Measurements from ENCODE around the gene SMYD2. TPM values are rescaled to one million over a fixed set of nuclear protein-coding genes. Genes with fewer than 3 reads are reported as not detected.
A peak's percentile ranks its signal among the peaks of the same experiment; 100 is the strongest.

The SMYD2 gene
- total RNA-seq, 2 experiments from 2014 or later, result 38.2 to 40.1 TPM

GRCh38 chr1:214289574-214290272 lies 8.8 kb downstream of the SMYD2 start:
- peaks cover 19% of the 10 kb centered on the region for H3K36me3 Mint-ChIP-seq (ENCODE audit: low read depth)
- peaks cover 36% of the 10 kb centered on the region for H3K4me1 Mint-ChIP-seq
- no peaks in the 10 kb centered on the region for H3K9me3 Mint-ChIP-seq (ENCODE audit: low read depth)
- H3K27ac Mint-ChIP-seq, result no peak overlapping the region
- no peak overlapping the region for H3K4me3 Mint-ChIP-seq
- intact Hi-C loops (cut with DNase I, micrococcal nuclease), result no loop called here
- ChIA-PET POLR2A (no interaction called here), CTCF (interaction anchor here (0.8 kb wide), 1 partner anchor 22 kb away, joined by 4 read pairs; no protein-coding TSS in a partner anchor)
- ATAC-seq, result no peak
- H3K27me3 Mint-ChIP-seq, result no peaks in the 10 kb centered on the region
- DNase-seq, result no peak

GRCh38 chr1:214290424-214291037 lies 9.6 kb downstream of the SMYD2 start:
- no peaks in the 10 kb centered on the region for H3K9me3 Mint-ChIP-seq (ENCODE audit: low read depth)
- H3K36me3 Mint-ChIP-seq (ENCODE audit: low read depth), result peaks cover 19% of the 10 kb centered on the region
- ATAC-seq (peak; percentile 33), DNase-seq (no peak)
- no peak overlapping the region for H3K4me3 Mint-ChIP-seq
- peaks cover 35% of the 10 kb centered on the region for H3K4me1 Mint-ChIP-seq
- H3K27ac Mint-ChIP-seq, result no peak overlapping the region
- intact Hi-C loops (cut with DNase I, micrococcal nuclease), result no loop called here
- ChIA-PET POLR2A (no interaction called here), CTCF (interaction anchor here (0.8 to 1.3 kb wide), 2 partner anchors 23 to 41 kb away, joined by 4 read pairs; no protein-coding TSS in a partner anchor)
- H3K27me3 Mint-ChIP-seq, result no peaks in the 10 kb centered on the region

- Mint-ChIP-seq H3K27me3 (no peaks in the 10 kb centered on the region), H3K4me3 (no peak overlapping the region), H3K36me3 (ENCODE audit: low read depth) (peaks cover 20% of the 10 kb centered on the region), H3K9me3 (ENCODE audit: low read depth) (no peaks in the 10 kb centered on the region), H3K4me1 (peaks cover 43% of the 10 kb centered on the region), H3K27ac (no peak overlapping the region)
- ATAC-seq, result no peak
- intact Hi-C loops (cut with DNase I, micrococcal nuclease), result no loop called here
- DNase-seq, result no peak
- ChIA-PET POLR2A (no interaction called here), CTCF (interaction anchor here (0.7 to 3.0 kb wide), 2 partner anchors 16 to 31 kb away, joined by 3 to 13 read pairs; no protein-coding TSS in a partner anchor)
Measured at GRCh38 chr1:214292322-214292721, 11.4 kb downstream of the SMYD2 start.

- Mint-ChIP-seq H3K27me3 (no peaks in the 10 kb centered on the region), H3K9me3 (ENCODE audit: low read depth) (no peaks in the 10 kb centered on the region), H3K36me3 (ENCODE audit: low read depth) (peaks cover 9% of the 10 kb centered on the region), H3K4me3 (no peak overlapping the region), H3K4me1 (peaks cover 26% of the 10 kb centered on the region), H3K27ac (no peak overlapping the region)
- ATAC-seq (peak; percentile 12), DNase-seq (no peak)
- ChIA-PET POLR2A (no interaction called here), CTCF (interaction anchor here (1.5 kb wide), 1 partner anchor 33 kb away, joined by 5 read pairs; no protein-coding TSS in a partner anchor)
- intact Hi-C loops (cut with DNase I, micrococcal nuclease), result no loop called here
Measured at GRCh38 chr1:214295934-214296333, 15.0 kb downstream of the SMYD2 start.

- no peak for ATAC-seq
- ChIA-PET POLR2A (no interaction called here), CTCF (interaction anchor here (1.0 to 2.0 kb wide), 4 partner anchors 14 to 34 kb away, joined by 3 to 8 read pairs (median 4); no protein-coding TSS in a partner anchor)
- H3K4me3 Mint-ChIP-seq, result no peak overlapping the region
- no peak for DNase-seq
- no peaks in the 10 kb centered on the region for H3K27me3 Mint-ChIP-seq
- peaks cover 9% of the 10 kb centered on the region for H3K36me3 Mint-ChIP-seq (ENCODE audit: low read depth)
- intact Hi-C loops (cut with DNase I, micrococcal nuclease), result no loop called here
- H3K9me3 Mint-ChIP-seq (ENCODE audit: low read depth), result no peaks in the 10 kb centered on the region
- no peak overlapping the region for H3K27ac Mint-ChIP-seq
- H3K4me1 Mint-ChIP-seq, result peaks cover 26% of the 10 kb centered on the region
Measured at GRCh38 chr1:214296860-214297745, 16.1 kb downstream of the SMYD2 start.

- Mint-ChIP-seq H3K36me3 (ENCODE audit: low read depth) (peaks cover 4% of the 10 kb centered on the region), H3K9me3 (ENCODE audit: low read depth) (no peaks in the 10 kb centered on the region), H3K4me3 (no peak overlapping the region), H3K4me1 (peaks cover 27% of the 10 kb centered on the region), H3K27ac (no peak overlapping the region), H3K27me3 (no peaks in the 10 kb centered on the region)
- intact Hi-C loops (cut with DNase I, micrococcal nuclease), result no loop called here
- DNase-seq, result no peak
- POLR2A ChIA-PET, result no interaction called here
- ATAC-seq, result no peak
- CTCF ChIA-PET, result interaction anchor here (0.6 to 2.6 kb wide), 6 partner anchors 27 to 1268 kb away, joined by 3 to 11 read pairs (median 4); no protein-coding TSS in a partner anchor
Measured at GRCh38 chr1:214300149-214300780, 19.3 kb downstream of the SMYD2 start.

GRCh38 chr1:214301526-214301925 lies 20.6 kb downstream of the SMYD2 start:
- CTCF ChIA-PET, result interaction anchor here (0.8 to 2.6 kb wide), 4 partner anchors 26 to 31 kb away, joined by 3 to 11 read pairs (median 5); no protein-coding TSS in a partner anchor
- Mint-ChIP-seq H3K36me3 (ENCODE audit: low read depth) (peaks cover 4% of the 10 kb centered on the region), H3K9me3 (ENCODE audit: low read depth) (no peaks in the 10 kb centered on the region), H3K4me1 (peaks cover 17% of the 10 kb centered on the region), H3K27me3 (no peaks in the 10 kb centered on the region), H3K27ac (no peak overlapping the region), H3K4me3 (no peak overlapping the region)
- DNase-seq (no peak), ATAC-seq (no peak)
- intact Hi-C loops (cut with DNase I, micrococcal nuclease), result no loop called here
- POLR2A ChIA-PET, result no interaction called here

GRCh38 chr1:214303141-214303930 lies 22.4 kb downstream of the SMYD2 start:
- H3K36me3 Mint-ChIP-seq (ENCODE audit: low read depth), result peaks cover 1% of the 10 kb centered on the region
- POLR2A ChIA-PET, result interaction anchor here (0.5 kb wide), 1 partner anchor 1077 kb away, joined by 5 read pairs; no protein-coding TSS in a partner anchor
- no peaks in the 10 kb centered on the region for H3K27me3 Mint-ChIP-seq

GRCh38 chr1:214305164-214305751 lies 24.3 kb downstream of the SMYD2 start:
- H3K27ac Mint-ChIP-seq, result no peak overlapping the region
- H3K4me1 Mint-ChIP-seq, result peaks cover 34% of the 10 kb centered on the region
- intact Hi-C loops (cut with DNase I, micrococcal nuclease), result no loop called here
- ATAC-seq, result no peak
- ChIA-PET CTCF (interaction anchor here (0.9 to 1.5 kb wide), 2 partner anchors 27 to 43 kb away, joined by 4 to 5 read pairs; no protein-coding TSS in a partner anchor), POLR2A (no interaction called here)
- H3K36me3 Mint-ChIP-seq (ENCODE audit: low read depth), result peaks cover 1% of the 10 kb centered on the region
- H3K4me3 Mint-ChIP-seq, result no peak overlapping the region
- no peaks in the 10 kb centered on the region for H3K9me3 Mint-ChIP-seq (ENCODE audit: low read depth)
- H3K27me3 Mint-ChIP-seq, result no peaks in the 10 kb centered on the region
- DNase-seq, result no peak

More at GRCh38 chr1:214303141-214303930, 22.4 kb downstream of the SMYD2 start:
- intact Hi-C loops (cut with DNase I, micrococcal nuclease), result no loop called here
- Mint-ChIP-seq H3K27ac (no peak overlapping the region), H3K4me1 (peaks cover 15% of the 10 kb centered on the region), H3K4me3 (no peak overlapping the region), H3K9me3 (ENCODE audit: low read depth) (no peaks in the 10 kb centered on the region)
- ATAC-seq (no peak), DNase-seq (no peak)
- CTCF ChIA-PET, result interaction anchor here (0.7 to 1.6 kb wide), 5 partner anchors 25 to 495 kb away, joined by 3 to 8 read pairs (median 3); no protein-coding TSS in a partner anchor

GRCh38 chr1:214306269-214306668 lies 25.3 kb downstream of the SMYD2 start:
- intact Hi-C loops (cut with DNase I, micrococcal nuclease), result no loop called here
- Mint-ChIP-seq H3K4me1 (peaks cover 40% of the 10 kb centered on the region), H3K27me3 (no peaks in the 10 kb centered on the region), H3K4me3 (no peak overlapping the region), H3K9me3 (ENCODE audit: low read depth) (no peaks in the 10 kb centered on the region), H3K36me3 (ENCODE audit: low read depth) (no peaks in the 10 kb centered on the region), H3K27ac (no peak overlapping the region)
- ChIA-PET POLR2A (no interaction called here), CTCF (interaction anchor here (1.2 to 1.7 kb wide), 2 partner anchors 22 to 25 kb away, joined by 3 to 5 read pairs; no protein-coding TSS in a partner anchor)
- DNase-seq (no peak), ATAC-seq (no peak)
